CD4-positive, alpha-beta T cell (primary cell): ENCODE data around the gene ELMO2. TPM values are rescaled to one million over a fixed set of nuclear protein-coding genes. Genes with fewer than 3 reads are reported as not detected.

Source experiments
- ATAC-seq: fragments of 200-7000 bp; cut with Tn5 transposase; one replicate; pipeline ENCODE4 v1.10.0; 2022; ENCODE audit warnings: mild to moderate bottlenecking; ENCODE audit not compliant: poor library complexity
- CTCF ChIA-PET: fragments of 350-600 bp; sonication (Branson Sonifier 250); formaldehyde crosslinking; loops from one replicate; lab custom pipeline; 2021; ENCODE audit warnings: antibody characterized with exemption, inconsistent platforms; lab: Charles Lee
- POLR2A ChIA-PET: fragments of 350-600 bp; sonication (Branson Sonifier 250); formaldehyde crosslinking; loops from one replicate; lab custom pipeline; 2021; ENCODE audit warnings: antibody characterized with exemption, inconsistent platforms; lab: Charles Lee
- DNase-seq, 14 experiments: peaks; one replicate each; pipeline ENCODE4 v3.0.0-alpha.2; 2013 to 2020; ENCODE audit warnings: mixed read lengths in 2 of 14
- H3K27ac ChIP-seq, 2 donors: one replicate each; pipeline versions ENCODE4 v1.5.1 to v1.7.0; 2013; ENCODE audit warnings: low read length in 2 of 2, low read depth in 1 of 2, mild to moderate bottlenecking in 1 of 2
- H3K27me3 ChIP-seq, 2 experiments: 1 replicate in 1 of 2; 2 replicates in 1 of 2; pipeline versions ENCODE4 v1.6.1 to v1.7.0; 2013; ENCODE audit warnings: low read length in 2 of 2, control low read depth in 1 of 2, mild to moderate bottlenecking in 1 of 2, moderate library complexity in 1 of 2; ENCODE audit not compliant: insufficient read depth in 2 of 2, control insufficient read depth in 1 of 2
- H3K36me3 ChIP-seq: one replicate; pipeline ENCODE4 v1.6.1; 2013; ENCODE audit warnings: low read length, control low read depth; ENCODE audit not compliant: insufficient read depth
- H3K4me1 ChIP-seq: one replicate; pipeline ENCODE4 v1.6.1; 2013; ENCODE audit warnings: low read length, control low read depth; ENCODE audit not compliant: insufficient read depth
- H3K4me3 ChIP-seq: one replicate; pipeline ENCODE4 v1.5.1; 2013; ENCODE audit warnings: mild to moderate bottlenecking, low read length, moderate library complexity
- H3K9me3 ChIP-seq, 2 experiments: 1 replicate in 1 of 2; 2 replicates in 1 of 2; pipeline versions ENCODE4 v1.6.1 to v1.7.0; 2013; ENCODE audit warnings: low read length in 2 of 2, mild to moderate bottlenecking in 2 of 2, control low read depth in 1 of 2, moderate library complexity in 1 of 2; ENCODE audit not compliant: control insufficient read depth in 1 of 2, insufficient read depth in 1 of 2
- H3K27ac Mint-ChIP-seq: one replicate; pipeline ENCODE4 v1.8.0; 2020; ENCODE audit warnings: mixed read lengths
- H3K27me3 Mint-ChIP-seq: one replicate; pipeline ENCODE4 v1.8.0; 2021; ENCODE audit warnings: mixed read lengths
- H3K36me3 Mint-ChIP-seq: one replicate; pipeline ENCODE4 v1.8.0; 2021; ENCODE audit warnings: low read depth, mixed read lengths
- H3K4me1 Mint-ChIP-seq: one replicate; pipeline ENCODE4 v1.8.0; 2021; ENCODE audit warnings: low read depth, mixed read lengths
- H3K4me3 Mint-ChIP-seq: one replicate; pipeline ENCODE4 v1.8.0; 2020; ENCODE audit warnings: mild to moderate bottlenecking, mixed read lengths
- H3K9me3 Mint-ChIP-seq: one replicate; pipeline ENCODE4 v1.8.0; 2020; ENCODE audit warnings: mixed read lengths
- CTCF ChIP-seq: fragments of 200-600 bp; IDR thresholded peaks from one replicate; pipeline ENCODE4 v1.8.0; 2022; ENCODE audit warnings: antibody characterized with exemption, mild to moderate bottlenecking
- intact Hi-C, 2 experiments: fragments of 100-400 bp; cut with DNase I in 1 of 2; cut with micrococcal nuclease in 1 of 2; formaldehyde crosslinking; loops; one replicate each; pipeline versions ENCODE4 v1.15.1 to v1.9.0; 2023 to 2025; cut with DNase I, micrococcal nuclease
- total RNA-seq, 174 experiments: library from RNA in 2 of 174; stranded (reverse) in 2 of 174; gene quantifications; one replicate each; pipeline ENCODE4 v1.2.3 and lab custom pipeline; 2021 to 2026

Gene ELMO2
- total RNA-seq, 2 experiments from 2014 or later, result 85.6 TPM

- Histone ChIP-seq H3K36me3 (peaks cover 43% of the 10 kb centered on the region), H3K27me3 (no peaks in the 10 kb centered on the region), H3K27ac (peak overlapping the region; percentile 100), H3K4me1 (peaks cover 80% of the 10 kb centered on the region), H3K4me3 (peak overlapping the region; percentile 96), H3K9me3 (no peaks in the 10 kb centered on the region)
- Mint-ChIP-seq H3K4me3 (peak overlapping the region; percentile 90), H3K36me3 (peaks cover 70% of the 10 kb centered on the region), H3K27me3 (no peaks in the 10 kb centered on the region), H3K4me1 (peaks cover 76% of the 10 kb centered on the region), H3K9me3 (no peaks in the 10 kb centered on the region), H3K27ac (peak overlapping the region; percentile 84)
- POLR2A ChIA-PET, result interaction anchor here (0.5 to 3.0 kb wide), 23 partner anchors 8 to 1394 kb away, joined by 3 to 33 read pairs (median 4); partner anchors contain the start of genes PCIF1, TP53RK and ZNF335
- ATAC-seq (peak; percentile 73), DNase-seq (peak; percentile 78 to 94 (median 84))
- intact Hi-C loops, result loop anchor here (1.0 to 10.0 kb wide), 6 partner anchors 42 to 559 kb away; partner anchors contain the start of genes ELMO2 (in 2 of the 2), CDH22 (in 1 of the 2), PCIF1 (in 1 of the 2) and ZNF335 (in 1 of the 2)
- TF ChIP-seq CTCF, result no peak
- CTCF ChIA-PET, result interaction anchor here (1.9 to 2.0 kb wide), 3 partner anchors 15 to 58 kb away, joined by 7 to 8 read pairs (median 7); partner anchors contain the start of gene ELMO2
Measured at GRCh38 chr20:46363874-46364669, 42.3 kb downstream of the ELMO2 start.

GRCh38 chr20:46362921-46363867 is 43.2 kb downstream of the ELMO2 start:
- Mint-ChIP-seq H3K4me1 (peaks cover 82% of the 10 kb centered on the region), H3K36me3 (peaks cover 68% of the 10 kb centered on the region), H3K4me3 (peak overlapping the region; percentile 88), H3K9me3 (no peaks in the 10 kb centered on the region), H3K27me3 (no peaks in the 10 kb centered on the region), H3K27ac (peak overlapping the region; percentile 84)
- no peak for DNase-seq
- no peak for TF ChIP-seq CTCF
- peaks cover 43% of the 10 kb centered on the region for H3K36me3 ChIP-seq
- H3K9me3 ChIP-seq, result no peaks in the 10 kb centered on the region
- intact Hi-C loops, result loop anchor here in 1 of 2 experiments (5.0 to 10.0 kb wide), 4 partner anchors 56 to 558 kb away; partner anchors contain the start of genes CDH22, PCIF1 and ZNF335
- POLR2A ChIA-PET, result interaction anchor here (0.6 to 3.0 kb wide), 16 partner anchors 7 to 429 kb away, joined by 3 to 33 read pairs (median 6); partner anchors contain the start of genes PCIF1, TP53RK and ZNF335
- peak overlapping the region; percentile 100 for H3K27ac ChIP-seq
- H3K4me3 ChIP-seq, result peak overlapping the region; percentile 96
- no peaks in the 10 kb centered on the region for H3K27me3 ChIP-seq
- CTCF ChIA-PET, result interaction anchor here (1.9 to 2.0 kb wide), 2 partner anchors 14 to 57 kb away, joined by 7 read pairs; no protein-coding TSS in a partner anchor
- ATAC-seq, result no peak
- H3K4me1 ChIP-seq, result peaks cover 89% of the 10 kb centered on the region

- ATAC-seq (no peak), DNase-seq (no peak)
- peak overlapping the region; percentile 56 to 57 for H3K27ac ChIP-seq
- CTCF ChIA-PET, result no interaction called here
- POLR2A ChIA-PET, result interaction anchor here (1.2 kb wide), 1 partner anchor 13 kb away, joined by 3 read pairs; no protein-coding TSS in a partner anchor
- peaks cover 34% of the 10 kb centered on the region for H3K36me3 ChIP-seq
- H3K4me1 Mint-ChIP-seq, result peaks cover 91% of the 10 kb centered on the region
- peak overlapping the region; percentile 67 for H3K4me3 Mint-ChIP-seq
- peaks cover 65% of the 10 kb centered on the region for H3K36me3 Mint-ChIP-seq
- H3K4me3 ChIP-seq, result peak overlapping the region; percentile 8
- H3K27me3 Mint-ChIP-seq, result no peaks in the 10 kb centered on the region
- intact Hi-C loops, result loop anchor here in 1 of 2 experiments (5.0 to 10.0 kb wide), 4 partner anchors 55 to 557 kb away; partner anchors contain the start of genes CDH22, PCIF1 and ZNF335
- peak overlapping the region; percentile 84 for H3K27ac Mint-ChIP-seq
- H3K27me3 ChIP-seq, result no peaks in the 10 kb centered on the region
- peaks cover 96% of the 10 kb centered on the region for H3K4me1 ChIP-seq
- no peaks in the 10 kb centered on the region for H3K9me3 Mint-ChIP-seq
- no peak for TF ChIP-seq CTCF
- no peaks in the 10 kb centered on the region for H3K9me3 ChIP-seq
Measured at GRCh38 chr20:46361811-46362210, 44.6 kb downstream of the ELMO2 start.
